ENCODE results near the gene ARID5A. TPM values are rescaled to one million over a fixed set of nuclear protein-coding genes. Genes with fewer than 3 reads are reported as not detected.

The ARID5A gene
- total and polyA plus RNA-seq, 2 of the 13 experiments (the other 11 are each of a cell fraction or from before 2014, with no cell fraction given), result 6.0 to 9.5 TPM

DNA sequence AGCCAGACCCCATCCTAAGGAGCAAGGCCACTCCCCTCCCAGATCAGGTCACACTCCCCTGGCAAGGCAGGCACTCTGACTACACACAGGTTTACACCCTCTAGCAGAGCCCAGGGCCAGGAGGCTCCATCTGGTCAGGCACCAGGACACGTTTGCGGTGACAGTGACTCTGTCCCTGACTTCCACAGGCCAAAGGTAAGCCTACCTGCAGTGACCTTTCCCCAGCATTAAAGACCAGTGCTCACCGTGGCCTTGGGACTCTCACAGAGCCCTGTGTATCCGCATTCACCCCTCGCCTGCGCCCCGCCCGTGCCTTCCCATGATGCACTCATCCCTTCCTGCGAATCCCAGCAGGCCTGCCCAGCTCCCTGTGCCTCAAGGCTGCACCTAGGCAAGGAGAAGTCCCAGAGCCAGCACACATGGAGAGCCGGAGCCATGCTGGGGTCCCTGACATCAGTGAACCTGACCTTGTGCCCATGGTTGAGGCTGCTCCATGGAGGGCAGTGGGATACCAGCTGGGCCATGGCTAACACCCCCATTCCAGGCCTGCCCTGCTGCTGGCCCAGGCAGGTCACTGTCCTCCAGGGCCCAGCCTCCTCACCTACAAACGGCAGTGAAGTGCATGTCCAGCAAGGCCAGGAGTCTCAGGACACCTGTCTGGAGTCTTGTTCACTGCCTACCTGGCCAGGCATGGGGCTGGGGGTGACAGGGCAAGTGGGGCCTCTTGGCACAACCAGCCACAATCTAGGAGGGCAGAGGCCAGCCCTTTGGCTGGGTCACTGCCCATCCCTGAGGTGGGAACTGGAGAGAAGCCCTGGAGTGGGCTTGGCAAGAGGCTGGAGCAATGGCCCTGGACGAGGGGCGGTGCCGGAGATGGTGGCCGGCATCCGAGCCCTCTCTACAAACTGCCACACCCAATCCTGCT lies 34.4 kb upstream of the ARID5A start (continued):
- TF ChIP-seq ZNF878 (CRISPR knock-in tag; IDR thresholded peaks at IDR 0.05) (no peak), ZNF670 (CRISPR knock-in tag; IDR thresholded peaks at IDR 0.05; ENCODE audit: borderline replicate concordance) (no peak), TP53 (CRISPR knock-in tag; conservative IDR thresholded peaks at IDR 0.05) (0 out of 2 replicates have a peak, but pooled peaks have one; percentile 31), ZNF121 (CRISPR knock-in tag; IDR thresholded peaks at IDR 0.05) (no peak; the same call in 1 of the 2 replicates), THYN1 (CRISPR knock-in tag; IDR thresholded peaks at IDR 0.05; ENCODE audit: borderline replicate concordance, low read depth) (no peak), NFKBIZ (CRISPR knock-in tag; IDR thresholded peaks at IDR 0.05) (no peak), NR2F2 (IDR thresholded peaks at IDR 0.05; ENCODE audit: borderline replicate concordance, low read depth) (peak; percentile 18; the same call in 1 of the 2 replicates), SRY (CRISPR knock-in tag; IDR thresholded peaks at IDR 0.05) (0 out of 2 replicates have a peak, but pooled peaks have one; percentile 16), NR2C2 (CRISPR knock-in tag; IDR thresholded peaks at IDR 0.05; ENCODE audit: borderline replicate concordance) (peak; percentile 61; the same call in 1 of the 2 replicates), ZNF558 (CRISPR knock-in tag; IDR thresholded peaks at IDR 0.05; ENCODE audit: borderline replicate concordance) (no peak), RBFOX2 (IDR thresholded peaks at IDR 0.05; ENCODE audit: low read depth, low read length) (peak; percentile 35; the same call in 1 of the 2 replicates)
- TF ChIP-seq, protein P1, sequence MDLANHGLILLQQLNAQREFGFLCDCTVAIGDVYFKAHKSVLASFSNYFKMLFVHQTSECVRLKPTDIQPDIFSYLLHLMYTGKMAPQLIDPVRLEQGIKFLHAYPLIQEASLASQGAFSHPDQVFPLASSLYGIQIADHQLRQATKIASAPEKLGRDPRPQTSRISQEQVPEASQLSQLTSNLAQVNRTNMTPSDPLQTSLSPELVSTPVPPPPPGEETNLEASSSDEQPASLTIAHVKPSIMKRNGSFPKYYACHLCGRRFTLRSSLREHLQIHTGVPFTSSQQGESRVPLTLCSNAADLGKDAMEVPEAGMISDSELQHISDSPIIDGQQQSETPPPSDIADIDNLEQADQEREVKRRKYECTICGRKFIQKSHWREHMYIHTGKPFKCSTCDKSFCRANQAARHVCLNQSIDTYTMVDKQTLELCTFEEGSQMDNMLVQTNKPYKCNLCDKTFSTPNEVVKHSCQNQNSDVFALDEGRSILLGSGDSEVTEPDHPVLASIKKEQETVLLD (CRISPR knock-in tag; IDR thresholded peaks at IDR 0.05; ENCODE audit: low read depth), result no peak
- TF ChIP-seq, protein P2, sequence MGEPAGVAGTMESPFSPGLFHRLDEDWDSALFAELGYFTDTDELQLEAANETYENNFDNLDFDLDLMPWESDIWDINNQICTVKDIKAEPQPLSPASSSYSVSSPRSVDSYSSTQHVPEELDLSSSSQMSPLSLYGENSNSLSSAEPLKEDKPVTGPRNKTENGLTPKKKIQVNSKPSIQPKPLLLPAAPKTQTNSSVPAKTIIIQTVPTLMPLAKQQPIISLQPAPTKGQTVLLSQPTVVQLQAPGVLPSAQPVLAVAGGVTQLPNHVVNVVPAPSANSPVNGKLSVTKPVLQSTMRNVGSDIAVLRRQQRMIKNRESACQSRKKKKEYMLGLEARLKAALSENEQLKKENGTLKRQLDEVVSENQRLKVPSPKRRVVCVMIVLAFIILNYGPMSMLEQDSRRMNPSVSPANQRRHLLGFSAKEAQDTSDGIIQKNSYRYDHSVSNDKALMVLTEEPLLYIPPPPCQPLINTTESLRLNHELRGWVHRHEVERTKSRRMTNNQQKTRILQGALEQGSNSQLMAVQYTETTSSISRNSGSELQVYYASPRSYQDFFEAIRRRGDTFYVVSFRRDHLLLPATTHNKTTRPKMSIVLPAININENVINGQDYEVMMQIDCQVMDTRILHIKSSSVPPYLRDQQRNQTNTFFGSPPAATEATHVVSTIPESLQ (CRISPR knock-in tag; conservative IDR thresholded peaks at IDR 0.05), result no peak
- TF ChIP-seq, protein P3, sequence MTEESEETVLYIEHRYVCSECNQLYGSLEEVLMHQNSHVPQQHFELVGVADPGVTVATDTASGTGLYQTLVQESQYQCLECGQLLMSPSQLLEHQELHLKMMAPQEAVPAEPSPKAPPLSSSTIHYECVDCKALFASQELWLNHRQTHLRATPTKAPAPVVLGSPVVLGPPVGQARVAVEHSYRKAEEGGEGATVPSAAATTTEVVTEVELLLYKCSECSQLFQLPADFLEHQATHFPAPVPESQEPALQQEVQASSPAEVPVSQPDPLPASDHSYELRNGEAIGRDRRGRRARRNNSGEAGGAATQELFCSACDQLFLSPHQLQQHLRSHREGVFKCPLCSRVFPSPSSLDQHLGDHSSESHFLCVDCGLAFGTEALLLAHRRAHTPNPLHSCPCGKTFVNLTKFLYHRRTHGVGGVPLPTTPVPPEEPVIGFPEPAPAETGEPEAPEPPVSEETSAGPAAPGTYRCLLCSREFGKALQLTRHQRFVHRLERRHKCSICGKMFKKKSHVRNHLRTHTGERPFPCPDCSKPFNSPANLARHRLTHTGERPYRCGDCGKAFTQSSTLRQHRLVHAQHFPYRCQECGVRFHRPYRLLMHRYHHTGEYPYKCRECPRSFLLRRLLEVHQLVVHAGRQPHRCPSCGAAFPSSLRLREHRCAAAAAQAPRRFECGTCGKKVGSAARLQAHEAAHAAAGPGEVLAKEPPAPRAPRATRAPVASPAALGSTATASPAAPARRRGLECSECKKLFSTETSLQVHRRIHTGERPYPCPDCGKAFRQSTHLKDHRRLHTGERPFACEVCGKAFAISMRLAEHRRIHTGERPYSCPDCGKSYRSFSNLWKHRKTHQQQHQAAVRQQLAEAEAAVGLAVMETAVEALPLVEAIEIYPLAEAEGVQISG (CRISPR knock-in tag; IDR thresholded peaks at IDR 0.05), result peak; percentile 59; the same call in 1 of the 2 replicates
- TF ChIP-seq, protein P4, sequence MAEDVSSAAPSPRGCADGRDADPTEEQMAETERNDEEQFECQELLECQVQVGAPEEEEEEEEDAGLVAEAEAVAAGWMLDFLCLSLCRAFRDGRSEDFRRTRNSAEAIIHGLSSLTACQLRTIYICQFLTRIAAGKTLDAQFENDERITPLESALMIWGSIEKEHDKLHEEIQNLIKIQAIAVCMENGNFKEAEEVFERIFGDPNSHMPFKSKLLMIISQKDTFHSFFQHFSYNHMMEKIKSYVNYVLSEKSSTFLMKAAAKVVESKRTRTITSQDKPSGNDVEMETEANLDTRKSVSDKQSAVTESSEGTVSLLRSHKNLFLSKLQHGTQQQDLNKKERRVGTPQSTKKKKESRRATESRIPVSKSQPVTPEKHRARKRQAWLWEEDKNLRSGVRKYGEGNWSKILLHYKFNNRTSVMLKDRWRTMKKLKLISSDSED (CRISPR knock-in tag; IDR thresholded peaks at IDR 0.05), result peak; percentile 81; the same call in 1 of the 2 replicates
- TF ChIP-seq, protein P5, sequence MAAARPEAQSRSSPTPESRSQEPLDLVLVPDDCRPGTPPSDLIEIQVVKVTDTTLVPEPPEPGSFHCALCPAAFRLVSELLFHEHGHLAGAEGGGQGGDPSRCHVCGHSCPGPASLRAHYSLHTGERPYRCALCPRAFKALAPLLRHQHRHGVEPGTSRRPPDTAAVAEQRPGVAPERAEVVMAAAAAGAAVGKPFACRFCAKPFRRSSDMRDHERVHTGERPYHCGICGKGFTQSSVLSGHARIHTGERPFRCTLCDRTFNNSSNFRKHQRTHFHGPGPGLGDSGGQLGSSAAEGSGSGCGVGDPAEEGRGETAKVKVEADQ (CRISPR knock-in tag; IDR thresholded peaks at IDR 0.05; ENCODE audit: borderline replicate concordance), result no peak
- TF ChIP-seq, protein P6, sequence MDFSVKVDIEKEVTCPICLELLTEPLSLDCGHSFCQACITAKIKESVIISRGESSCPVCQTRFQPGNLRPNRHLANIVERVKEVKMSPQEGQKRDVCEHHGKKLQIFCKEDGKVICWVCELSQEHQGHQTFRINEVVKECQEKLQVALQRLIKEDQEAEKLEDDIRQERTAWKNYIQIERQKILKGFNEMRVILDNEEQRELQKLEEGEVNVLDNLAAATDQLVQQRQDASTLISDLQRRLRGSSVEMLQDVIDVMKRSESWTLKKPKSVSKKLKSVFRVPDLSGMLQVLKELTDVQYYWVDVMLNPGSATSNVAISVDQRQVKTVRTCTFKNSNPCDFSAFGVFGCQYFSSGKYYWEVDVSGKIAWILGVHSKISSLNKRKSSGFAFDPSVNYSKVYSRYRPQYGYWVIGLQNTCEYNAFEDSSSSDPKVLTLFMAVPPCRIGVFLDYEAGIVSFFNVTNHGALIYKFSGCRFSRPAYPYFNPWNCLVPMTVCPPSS (IDR thresholded peaks at IDR 0.05), result no peak
